Posterior vena cava (tissue), 2 donors: ENCODE results near the gene DNAJB13. TPM values are rescaled to one million over a fixed set of nuclear protein-coding genes. Genes with fewer than 3 reads are reported as not detected.

Experiments
- DNase-seq: peaks from one replicate; pipeline ENCODE4 v3.0.0-alpha.2; 2020; ENCODE audit warnings: low spot score
- intact Hi-C, 2 donors: fragments of 100-400 bp; cut with DNase I; formaldehyde crosslinking; loops; one replicate each; pipeline versions ENCODE4 v1.14.1 to v1.14.2; 2022 to 2023
- total RNA-seq, 2 donors: library from RNA; stranded (reverse); fragmentation: NEBNext Ultra II Directional; extraction: Animal tissue kit (Norgen Biotek cat#: 25700); gene quantifications; one replicate each; pipeline ENCODE4 v1.2.1, GENCODE V29; 2021
- donor health status: DM: yes; HTN: yes; CAD: no.
- donor health status: DM: yes; HTN: yes; CAD: no.

Gene DNAJB13
- total RNA-seq, 2 donors from 2014 or later: not detected

DNA sequence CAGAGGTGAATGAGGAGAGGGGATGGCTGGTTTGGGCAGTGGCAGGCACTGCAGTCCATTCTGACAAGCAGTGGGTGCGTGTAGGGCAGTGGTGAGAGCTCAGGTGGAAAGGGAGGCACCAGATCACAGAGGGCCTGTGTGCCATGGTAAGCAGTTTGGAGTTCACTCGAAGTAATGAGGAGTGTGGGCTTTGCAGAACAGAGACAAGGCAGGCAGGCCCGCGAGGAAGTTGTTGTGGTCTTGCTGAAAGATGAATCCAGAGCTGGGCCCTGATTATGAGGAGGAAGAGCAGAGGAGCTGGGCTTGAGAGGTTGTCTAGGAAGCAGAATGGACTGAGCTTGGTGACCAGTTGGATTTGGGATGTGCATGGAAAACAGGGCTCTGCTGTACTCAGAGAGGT is 1.6 kb upstream of the DNAJB13 start:
- intact Hi-C loops: no loop called here
- DNase-seq: peak; percentile 18

DNA sequence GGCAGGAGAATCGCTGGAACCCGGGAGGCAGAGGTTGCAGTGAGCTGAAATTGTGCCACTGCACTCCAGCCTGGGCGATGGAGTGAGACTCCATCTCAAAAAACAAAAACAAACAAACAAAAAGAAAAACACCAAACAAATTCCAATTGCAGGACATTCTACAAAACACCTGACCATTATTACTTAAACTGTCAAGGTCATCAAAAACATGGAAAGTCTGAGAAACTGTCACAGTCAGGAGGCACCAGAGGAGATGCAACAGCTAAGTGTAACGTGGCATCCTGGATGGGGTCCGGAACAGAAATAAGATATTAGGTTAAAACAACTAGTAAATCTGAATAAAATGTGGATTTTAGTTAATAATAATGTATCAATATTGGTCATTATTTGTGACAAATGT is 914 bp upstream of the DNAJB13 start:
- intact Hi-C loops: no loop called here
- no peak for DNase-seq

- DNase-seq: no peak
- intact Hi-C loops: no loop called here
These were observed 971 bp downstream of the DNAJB13 start for GRCh38 chr11:73951797-73952196.

DNA sequence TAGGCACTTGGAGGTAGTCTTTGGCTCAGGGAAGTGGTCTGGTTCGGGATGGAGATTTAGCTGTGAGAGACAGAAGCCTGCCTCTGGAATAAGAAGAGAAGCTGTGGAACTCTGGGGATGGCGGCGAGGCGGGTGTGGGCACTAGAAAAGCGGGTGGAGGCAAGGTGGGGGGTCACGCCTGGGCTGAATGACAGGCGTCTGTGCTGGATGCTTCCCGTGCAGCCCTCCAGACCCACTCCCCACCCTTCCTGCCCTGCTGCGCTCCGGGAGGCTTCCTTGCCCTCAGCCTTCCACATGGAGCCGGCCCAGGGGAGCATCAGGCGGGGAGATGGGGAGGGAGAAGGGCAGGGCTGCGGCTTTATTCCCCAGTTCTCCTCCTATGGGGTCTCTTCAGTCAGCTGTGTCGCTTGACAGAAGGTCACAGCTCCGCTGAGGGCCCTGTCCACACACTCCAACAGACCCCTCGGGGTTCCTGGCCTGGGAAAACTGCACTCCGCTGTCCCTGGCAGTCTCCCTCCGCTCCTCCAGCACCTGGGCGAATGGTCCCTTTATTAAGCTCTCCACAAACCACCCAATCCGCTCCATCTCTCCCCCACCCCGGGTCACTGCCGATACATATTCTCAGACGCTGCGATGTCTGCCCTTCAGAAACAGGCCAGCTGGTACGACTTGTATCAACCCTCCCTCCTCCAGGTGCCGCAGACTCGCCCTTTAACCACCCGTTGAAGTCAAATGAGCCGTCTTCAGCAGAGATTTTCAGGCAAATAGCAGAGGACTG is 6.2 kb downstream of the DNAJB13 start:
- peak; percentile 72 for DNase-seq
- intact Hi-C loops: no loop called here

DNA sequence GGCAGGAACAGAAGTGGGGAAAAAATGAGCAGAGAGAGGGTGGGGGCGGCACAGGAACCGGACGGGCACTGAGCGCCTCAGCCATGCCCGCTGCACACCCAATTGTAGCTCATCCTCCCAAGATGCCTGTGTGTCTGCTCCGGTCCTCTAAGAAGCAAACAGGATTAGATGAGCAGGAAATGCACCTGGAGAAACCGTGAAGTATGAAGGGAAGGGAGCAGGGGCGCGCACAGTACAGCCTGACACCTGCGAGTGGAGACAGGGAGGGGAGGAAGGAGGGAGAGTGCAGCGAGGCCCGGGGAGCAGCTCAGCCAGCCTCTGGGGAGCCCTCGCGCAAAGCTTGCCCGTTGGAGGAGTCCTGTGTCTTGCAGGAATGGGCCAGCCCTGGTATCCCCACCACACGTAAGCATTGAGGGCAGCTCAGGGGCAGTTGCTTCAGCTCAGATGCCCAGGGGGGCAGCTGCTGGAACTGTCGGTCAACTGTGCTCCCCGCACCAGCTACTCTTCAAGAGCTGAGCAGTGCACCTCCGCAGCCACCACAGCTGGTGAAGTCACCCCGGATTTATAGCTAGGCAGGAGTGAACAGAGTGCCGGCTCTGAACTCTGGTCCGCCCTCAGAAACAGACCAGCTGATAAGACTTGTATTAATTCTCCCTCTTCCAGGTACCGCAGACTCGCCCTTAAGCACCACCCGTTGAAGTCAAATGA is 7.0 kb downstream of the DNAJB13 start:
- intact Hi-C loops: no loop called here

DNA sequence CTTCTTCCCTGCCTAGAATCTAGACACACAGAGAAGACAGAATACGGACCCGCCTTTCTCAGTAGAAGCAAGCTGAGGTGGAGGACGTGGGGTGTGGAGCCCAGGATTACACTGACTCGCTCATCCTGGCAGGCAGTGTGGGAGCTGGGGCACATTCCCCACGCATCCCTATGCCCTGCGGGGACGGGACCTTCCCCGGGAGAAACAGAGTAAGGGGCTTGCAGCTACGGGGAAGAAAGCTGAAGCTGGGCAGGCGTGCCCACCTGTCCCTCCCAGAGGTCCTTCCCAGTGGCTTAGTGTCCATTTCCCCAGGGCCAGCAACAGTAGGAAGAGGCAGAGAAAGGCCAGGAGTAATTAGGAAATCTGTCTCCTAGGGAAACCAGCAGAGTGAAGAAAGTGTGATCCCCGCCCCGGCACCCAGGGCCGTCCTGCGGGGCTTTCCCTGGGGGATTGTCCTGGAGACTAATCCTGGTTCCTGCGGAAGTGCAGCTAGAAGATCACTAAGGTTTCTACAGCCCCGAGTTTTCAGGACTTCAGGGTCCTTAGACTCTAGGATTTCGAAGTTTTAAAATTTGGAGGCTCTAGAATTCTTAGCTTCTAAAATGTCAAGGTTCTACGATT is 7.8 kb downstream of the DNAJB13 start:
- intact Hi-C loops: no loop called here
- DNase-seq: peak; percentile 62

More for the DNA sequence above, 7.0 kb downstream of the DNAJB13 start:
- DNase-seq: peak; percentile 59

DNA sequence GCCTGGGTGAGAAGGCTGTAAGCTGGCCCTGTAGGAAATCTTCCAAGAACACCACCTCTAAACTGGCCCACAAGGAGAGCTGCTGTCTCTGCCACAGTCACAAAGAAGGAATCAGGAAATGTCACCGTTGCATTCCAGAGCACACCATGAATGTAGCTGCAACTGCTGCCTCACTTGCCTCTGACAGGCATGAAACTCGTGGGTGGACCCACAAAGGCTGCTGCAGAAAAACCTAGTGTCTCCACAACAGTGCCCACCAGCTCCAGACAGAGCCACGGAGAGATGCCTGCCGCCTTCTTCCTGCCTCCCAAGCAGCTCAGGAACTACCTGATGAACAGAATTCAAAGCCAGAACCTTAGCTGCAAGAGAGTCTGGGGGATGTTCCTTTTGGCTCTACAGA is 10.5 kb downstream of the DNAJB13 start:
- intact Hi-C loops: no loop called here
- peak; percentile 23 for DNase-seq

- intact Hi-C loops: no loop called here
- peak; percentile 14 for DNase-seq
These were observed 11.4 kb downstream of the DNAJB13 start for GRCh38 chr11:73962101-73962705.

- intact Hi-C loops: no loop called here
- peak; percentile 29 for DNase-seq
These were observed 13.0 kb downstream of the DNAJB13 start for GRCh38 chr11:73963861-73964260.

GRCh38 chr11:73965076-73965763 is 14.4 kb downstream of the DNAJB13 start:
- intact Hi-C loops: no loop called here
- peak; percentile 67 for DNase-seq

- DNase-seq: peak; percentile 53
- intact Hi-C loops: no loop called here
These were observed 14.9 kb downstream of the DNAJB13 start for GRCh38 chr11:73965764-73966121.

GRCh38 chr11:73968356-73968966 is 17.6 kb downstream of the DNAJB13 start:
- intact Hi-C loops: no loop called here

DNA sequence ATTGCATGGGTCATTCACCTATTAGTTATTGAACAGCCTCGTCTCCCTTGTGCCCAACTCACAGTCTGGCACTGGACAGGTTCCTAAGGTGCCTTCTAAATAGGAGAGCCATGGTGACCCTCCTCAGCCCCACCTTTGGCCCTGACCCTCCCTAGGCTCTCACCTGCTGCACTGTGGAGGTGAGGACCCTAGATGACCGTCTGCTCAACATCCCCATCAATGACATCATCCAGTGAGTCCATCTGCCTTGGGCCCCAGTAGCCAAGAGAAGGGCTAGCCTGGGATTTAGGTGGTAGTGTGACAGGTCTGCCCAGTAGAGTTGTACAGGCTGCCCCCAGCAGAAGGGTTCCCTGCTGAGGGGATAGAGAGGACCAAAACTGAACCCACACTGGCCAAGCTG is 18.3 kb downstream of the DNAJB13 start:
- intact Hi-C loops: no loop called here
- peak; percentile 12 for DNase-seq

More at GRCh38 chr11:73968356-73968966, 17.6 kb downstream of the DNAJB13 start:
- peak; percentile 65 for DNase-seq

DNA sequence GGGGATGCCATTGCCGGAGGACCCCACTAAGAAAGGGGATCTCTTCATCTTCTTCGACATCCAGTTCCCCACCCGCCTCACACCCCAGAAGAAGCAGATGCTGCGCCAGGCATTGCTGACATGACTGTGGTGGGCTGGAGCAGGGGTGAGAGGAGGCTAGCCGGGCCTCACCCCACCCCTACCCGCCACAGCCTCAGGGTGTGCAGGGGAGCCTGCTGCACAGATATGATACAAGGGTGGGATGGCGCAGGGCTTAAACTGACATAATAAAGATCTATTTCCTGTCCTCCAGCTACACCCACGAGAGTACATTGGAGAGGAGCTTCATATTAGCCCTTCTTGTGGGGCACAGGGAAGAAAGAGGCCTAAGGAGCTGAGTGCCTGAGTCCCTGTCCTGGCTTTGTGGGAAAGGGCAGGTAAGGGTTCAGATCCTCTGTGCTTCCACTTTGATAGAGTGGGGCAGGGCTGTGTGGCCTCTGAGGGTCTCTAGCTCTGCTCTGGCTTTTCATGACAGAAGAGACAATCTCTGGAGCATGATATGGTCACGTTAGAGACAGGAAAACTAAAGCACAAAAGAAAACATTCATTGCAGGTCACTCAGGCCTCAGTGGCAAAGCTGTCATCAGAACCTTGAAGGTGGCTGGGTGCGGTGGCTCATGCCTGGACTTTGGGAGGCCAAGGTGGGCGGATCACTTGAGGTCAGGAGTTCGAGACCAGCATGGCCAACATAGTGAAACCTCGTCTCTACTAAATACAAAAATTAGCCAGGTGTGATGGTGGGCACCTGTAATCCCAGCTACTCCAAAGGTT is 19.4 kb downstream of the DNAJB13 start:
- intact Hi-C loops: no loop called here
- DNase-seq: peak; percentile 70

DNA sequence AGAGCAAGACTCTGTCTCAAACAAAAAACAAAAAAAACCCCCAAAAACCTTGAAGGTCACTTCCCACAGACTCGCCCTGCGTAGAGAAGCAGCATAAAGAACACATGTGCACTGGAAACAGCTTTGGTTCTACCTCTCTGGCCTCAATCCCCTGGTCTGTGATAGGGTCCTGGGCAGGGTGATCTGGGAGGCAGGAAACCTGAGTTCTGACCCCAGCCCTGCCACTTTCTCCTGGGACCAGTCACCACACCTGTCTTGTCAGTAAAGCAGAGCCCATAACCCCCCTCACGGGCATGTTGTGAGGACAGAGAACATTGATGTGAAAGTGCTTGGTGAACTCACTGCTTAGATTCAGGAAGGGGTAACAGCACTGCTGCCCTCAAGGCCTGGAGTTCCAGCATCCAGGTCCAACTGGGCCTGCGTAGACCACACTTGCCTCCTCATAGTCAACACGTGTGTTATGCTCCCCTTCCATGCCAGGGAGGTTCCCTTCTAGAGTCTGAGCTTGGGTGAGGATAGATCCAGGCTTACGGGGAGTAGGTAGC is 20.4 kb downstream of the DNAJB13 start:
- intact Hi-C loops: no loop called here
- DNase-seq: peak; percentile 48

DNA sequence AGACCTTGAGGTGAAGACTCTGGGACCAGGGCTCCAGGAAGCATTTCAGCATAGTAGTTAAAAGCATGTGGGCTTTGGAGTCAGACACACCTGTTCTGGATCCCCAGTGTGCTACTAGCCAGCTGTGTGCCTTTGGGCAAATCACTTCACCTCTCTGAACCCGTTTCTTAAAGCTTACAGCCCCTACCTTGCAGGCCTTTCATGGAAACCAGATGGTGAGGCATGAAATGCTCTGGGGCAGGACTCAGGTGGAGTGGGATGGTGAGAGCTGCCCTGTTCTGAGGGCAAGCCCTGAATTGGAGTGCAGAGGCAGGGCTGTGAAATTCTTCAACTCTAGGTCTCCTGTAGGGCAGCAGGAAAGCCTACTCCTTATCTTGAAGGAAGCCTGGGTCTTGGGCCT is 21.4 kb downstream of the DNAJB13 start:
- intact Hi-C loops: no loop called here
- peak; percentile 6 for DNase-seq

DNA sequence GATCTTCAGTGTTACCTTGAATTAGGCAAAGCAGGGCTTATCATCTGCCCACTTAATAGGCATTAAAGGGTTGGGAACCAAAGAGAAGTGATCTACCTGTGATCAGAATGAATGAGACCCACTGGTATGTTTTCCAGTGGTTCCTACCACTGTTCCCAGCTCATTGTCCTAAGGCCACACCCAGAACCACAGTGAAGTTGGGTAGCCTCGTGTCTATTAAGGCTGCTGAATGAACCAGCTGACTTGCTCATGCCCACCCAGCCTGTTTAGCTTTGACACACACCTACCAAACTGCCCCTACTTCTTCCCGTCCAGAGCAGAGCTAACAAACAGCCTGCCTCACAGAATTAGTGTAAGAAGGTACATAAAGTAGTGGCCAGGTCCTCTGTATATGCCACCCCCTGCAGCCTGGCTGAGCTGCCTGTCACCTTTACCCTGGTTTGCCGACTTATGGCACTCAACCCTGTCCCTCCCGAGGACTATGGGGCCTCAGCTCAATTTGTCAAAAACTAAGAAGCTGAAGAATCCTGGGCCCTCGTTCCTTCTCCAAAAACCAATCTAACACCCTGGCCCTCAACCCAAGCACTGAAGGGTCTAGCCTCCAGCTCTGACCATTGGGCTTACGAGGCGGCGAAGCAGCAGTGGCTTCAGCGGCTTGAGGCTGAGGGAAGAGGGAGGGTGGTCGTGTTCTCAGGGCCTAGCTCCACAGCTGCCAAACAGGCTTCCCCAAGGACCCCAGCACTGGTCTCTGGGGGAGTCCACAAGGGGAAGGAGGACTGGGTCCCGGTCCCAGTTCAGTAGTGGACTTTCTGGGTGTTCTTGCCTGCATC is 22.0 kb downstream of the DNAJB13 start:
- intact Hi-C loops: no loop called here
- peak; percentile 55 for DNase-seq
